Stimulated activated CD4-positive, alpha-beta T cell treated with anti-CD3 and anti-CD28 coated beads, Interleukin-2, amount 100 ng/mL, for 4 hours (primary cell): ENCODE measurements around the gene IGFN1.
A peak's percentile ranks its signal among the peaks of the same experiment; 100 is the strongest.

Experiments
- DNase-seq: peaks from one replicate; pipeline ENCODE4 v3.0.0-alpha.2; 2020; ENCODE audit warnings: low read depth

The IGFN1 gene

GRCh38 chr1:201163707-201164106 is 26.9 kb upstream of the IGFN1 start:
- no peak for DNase-seq

DNA sequence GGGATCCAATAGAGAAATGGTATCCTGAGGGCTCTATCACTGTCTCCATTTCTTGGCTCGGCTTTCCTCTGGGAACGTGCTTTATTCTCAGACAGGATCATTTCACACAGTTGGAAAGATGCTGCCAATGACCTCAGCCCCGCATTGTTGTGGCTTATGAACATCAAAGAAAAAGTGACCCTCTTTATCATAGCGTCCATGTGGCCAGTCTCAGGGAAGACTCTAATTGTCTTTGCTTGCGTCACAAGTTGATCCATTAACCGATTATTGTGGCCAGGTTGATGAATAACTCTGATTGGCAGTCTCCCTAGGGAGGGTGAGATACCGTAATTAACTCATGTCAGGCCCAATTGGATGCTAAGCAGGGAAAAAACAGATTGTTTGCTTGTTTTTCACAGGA is 26.0 kb upstream of the IGFN1 start:
- no peak for DNase-seq

DNA sequence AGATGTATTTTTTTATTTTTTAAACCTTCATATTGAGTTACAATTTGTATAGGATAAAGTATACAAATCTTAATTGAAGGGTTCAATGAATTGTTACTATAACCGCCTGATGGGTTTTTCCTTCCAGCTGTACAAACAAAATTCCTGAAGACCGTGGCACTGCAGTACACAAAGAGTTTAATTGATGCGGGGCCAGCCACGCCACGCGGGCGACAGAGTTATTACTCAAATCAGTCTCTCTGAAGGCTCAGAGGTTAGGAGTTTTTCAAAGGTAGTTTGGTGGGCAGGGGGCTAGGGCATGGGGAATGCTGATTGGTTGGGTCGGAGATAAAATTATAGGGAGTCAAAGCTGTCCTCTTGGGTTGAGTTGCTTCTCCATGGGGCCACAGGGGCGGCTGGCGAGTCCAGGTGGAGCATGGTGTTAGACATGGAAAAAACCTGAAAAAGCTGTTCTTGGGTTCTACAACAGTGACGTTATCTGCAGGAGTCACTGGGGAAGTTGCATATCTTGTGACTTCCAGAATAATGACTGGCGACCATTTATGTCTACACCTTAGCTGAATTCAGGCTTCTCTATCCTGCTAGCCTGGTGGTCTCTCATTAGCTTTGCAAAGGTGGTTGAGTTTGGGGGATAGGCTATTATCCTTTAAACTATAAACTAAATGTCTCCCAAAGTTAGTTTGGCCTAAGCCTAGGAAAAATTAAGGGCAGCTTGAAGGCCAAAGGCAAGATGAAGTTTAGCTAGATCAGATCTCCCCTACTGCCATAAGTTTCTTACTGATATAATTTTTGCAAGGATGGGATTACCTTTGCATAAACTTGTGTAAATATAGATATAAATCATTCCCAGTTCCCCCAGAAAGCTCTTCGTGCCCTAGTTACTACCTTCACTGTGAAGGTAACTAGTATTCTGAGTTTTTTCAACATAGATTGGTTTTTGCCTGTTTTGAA is 23.3 kb upstream of the IGFN1 start:
- DNase-seq: no peak

DNA sequence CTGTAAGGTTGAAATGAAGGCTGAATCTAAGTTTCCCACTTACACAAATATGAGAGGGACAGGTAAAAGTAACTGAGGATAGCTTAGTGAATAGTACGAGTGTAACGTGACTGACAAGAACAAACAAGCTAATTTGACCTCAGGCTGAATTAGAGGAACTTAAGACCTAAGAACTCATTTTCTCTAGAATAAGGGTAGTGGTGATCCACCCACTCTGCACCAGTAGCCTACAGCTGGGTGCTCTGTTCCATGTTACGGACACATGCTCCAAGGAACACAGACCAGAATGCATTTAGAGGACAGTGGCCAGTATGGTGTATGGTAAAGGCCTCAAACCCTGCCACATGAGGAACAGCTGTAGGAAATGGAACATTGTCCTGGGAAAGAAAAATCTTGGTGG is 21.4 kb upstream of the IGFN1 start:
- DNase-seq: no peak

- no peak for DNase-seq
Observed at GRCh38 chr1:201169971-201170532, 20.6 kb upstream of the IGFN1 start.

DNA sequence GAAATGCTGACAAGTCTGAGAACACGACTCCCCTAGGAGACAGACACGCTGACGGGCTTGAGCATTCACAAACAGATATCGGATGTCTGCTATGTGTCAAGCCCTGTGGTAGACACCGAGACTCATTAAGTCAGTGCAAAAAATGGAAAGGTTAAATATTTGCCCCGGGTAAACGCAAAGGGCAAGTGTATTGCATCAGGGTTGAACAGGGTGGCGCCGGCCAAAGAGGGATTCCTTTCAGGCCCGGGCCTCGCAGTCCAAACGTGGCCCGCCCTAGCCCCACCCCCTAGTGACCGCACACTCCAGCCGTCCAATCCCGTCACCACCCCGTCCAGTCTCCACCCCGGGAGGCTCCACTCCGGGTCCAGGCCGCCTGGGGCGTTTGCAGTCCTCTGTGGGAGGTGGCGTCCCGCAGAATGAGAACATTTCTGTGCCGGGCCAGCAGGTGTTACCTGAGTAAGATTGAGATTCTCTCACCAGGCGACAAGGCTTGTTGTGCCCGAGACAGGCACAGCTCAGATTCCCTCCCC is 20.0 kb upstream of the IGFN1 start:
- peak; percentile 33 for DNase-seq

DNA sequence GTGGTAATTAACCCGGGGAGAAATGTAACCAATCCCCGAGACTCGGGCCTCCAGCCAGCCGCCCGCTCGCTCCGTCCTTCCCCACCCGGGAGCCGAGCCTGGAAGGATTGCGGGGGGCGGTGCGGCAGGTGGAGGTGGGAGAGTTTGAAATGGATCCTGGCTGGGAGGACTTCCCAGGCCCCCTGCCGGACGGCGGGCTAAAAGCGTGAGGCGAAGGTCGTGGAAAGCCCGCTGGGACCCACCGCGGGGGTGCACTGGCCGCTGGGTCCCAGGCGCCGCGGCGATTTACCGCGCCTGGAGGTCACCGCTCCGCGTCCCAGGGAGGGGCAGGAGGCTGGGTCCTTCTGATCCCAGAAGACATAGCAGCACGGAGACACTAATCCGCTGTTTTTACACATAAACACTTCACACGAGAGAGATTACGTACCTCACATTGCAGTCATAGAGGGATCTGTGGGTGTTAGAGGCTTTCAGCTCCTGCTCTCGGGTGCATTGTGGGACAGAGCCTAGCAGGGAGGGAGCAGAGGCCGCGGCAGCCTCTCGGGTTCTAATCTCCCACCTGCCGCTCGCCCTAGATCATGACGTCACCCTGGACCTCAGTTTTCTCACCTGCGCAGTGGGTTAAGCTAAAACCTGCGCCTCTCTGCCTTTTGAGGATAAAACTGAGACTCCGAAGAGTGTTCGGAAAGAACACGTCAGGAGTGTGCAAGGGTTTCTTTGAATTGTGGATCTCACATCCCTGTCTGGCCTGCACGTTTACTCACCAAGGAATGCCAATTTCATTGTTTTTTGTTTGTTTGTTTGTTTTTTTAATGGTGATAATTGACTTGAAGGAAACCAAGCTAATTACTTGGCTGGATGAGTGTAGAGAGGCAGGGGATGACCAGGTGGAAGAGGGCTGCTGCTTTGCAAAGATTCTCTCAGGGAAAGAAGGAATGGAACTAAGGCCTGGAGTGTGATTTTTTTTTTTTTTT is 19.3 kb upstream of the IGFN1 start:
- peak; percentile 17 for DNase-seq

- no peak for DNase-seq
Observed at GRCh38 chr1:201172326-201172725, 18.3 kb upstream of the IGFN1 start.

GRCh38 chr1:201172999-201173610 is 17.5 kb upstream of the IGFN1 start:
- no peak for DNase-seq

DNA sequence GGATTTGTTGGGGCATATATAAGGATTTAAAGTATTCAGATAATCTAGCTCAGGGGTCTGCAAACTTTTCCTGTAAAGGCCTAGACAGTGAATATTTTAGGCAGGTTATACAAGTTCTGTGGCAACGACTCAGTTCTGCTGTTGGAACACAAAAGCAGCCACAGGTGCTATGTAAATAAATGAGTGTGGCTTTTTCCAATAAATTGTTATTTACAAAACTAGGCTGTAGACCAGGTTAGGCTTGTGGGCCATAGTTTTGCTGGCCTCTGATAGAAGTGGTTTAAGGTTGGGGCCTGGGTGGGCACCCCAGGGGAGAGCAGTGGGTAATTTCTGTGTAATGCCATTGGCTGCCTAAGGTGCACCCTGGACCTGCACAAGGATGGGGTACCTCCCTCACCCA is 16.9 kb upstream of the IGFN1 start:
- DNase-seq: no peak

DNA sequence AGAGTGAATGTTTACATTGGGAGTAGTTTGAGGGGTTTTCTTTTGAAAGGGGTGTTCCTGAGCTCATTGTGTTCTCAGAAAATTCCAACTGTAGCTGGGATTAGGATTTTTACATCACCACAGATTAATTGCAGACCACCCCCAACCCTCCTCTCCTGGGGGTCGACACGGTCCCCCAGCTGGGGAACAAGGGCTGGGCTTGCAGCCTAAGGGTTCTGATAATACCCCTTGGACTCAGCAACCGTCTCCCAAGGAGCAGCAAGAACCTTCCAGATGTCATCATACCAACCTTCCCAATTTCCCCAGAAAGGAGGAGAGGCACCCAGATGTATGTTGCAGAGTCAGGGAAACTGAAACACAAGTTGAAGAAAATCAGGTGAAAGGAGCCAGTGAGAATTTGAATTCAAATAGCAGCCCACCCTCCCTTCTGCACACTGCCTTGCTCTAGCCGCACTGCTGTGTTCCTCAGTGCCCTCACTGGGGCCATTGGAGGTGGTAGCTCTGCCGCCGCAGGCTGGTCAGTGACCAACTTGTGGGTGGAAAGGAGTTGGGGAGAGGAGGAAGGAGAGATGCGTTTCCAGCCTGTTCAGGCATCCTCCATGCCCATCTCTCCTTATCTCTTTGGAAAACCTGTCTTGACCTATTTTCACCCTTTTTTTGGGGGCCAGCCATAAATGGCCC is 14.7 kb upstream of the IGFN1 start:
- no peak for DNase-seq

DNA sequence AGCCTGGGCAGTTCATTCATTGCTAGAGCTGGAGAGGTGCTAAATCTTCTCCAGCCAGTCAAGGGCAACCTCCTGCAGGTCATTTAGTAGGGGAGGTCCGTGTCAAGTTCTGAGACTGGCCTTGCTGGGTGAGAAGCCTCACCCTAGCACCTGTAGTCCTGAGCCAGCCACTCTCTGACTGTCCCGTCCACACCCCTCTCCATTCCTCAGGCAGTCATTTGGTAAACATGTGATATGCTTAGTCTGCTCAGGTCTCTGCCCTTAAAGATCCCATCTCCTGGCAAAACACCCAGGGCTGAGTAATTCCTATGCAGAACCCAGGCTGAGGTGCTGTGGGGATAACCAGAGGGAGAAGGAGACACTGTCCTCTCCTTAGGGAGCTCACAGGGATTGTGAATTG is 13.7 kb upstream of the IGFN1 start:
- no peak for DNase-seq

DNA sequence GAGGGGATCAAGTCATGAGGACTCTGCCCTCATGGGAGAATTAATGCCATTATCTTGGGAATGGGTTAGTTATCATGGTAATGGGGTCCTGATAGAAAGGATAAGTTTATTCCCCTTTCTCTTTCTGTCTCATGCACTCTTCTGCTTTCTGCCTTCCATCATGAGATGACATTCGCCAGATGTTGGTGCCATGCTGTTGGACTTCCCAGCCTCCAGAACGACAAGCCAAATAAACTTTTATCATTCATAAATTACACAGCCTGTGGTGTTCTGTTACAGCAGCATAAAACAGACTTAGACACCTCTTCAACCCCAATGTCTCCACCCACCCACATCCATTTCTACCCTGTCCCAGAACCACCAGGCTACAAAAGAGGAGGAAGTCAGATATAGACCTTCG is 11.9 kb upstream of the IGFN1 start:
- DNase-seq: no peak

GRCh38 chr1:201180141-201180540 is 10.5 kb upstream of the IGFN1 start:
- no peak for DNase-seq

DNA sequence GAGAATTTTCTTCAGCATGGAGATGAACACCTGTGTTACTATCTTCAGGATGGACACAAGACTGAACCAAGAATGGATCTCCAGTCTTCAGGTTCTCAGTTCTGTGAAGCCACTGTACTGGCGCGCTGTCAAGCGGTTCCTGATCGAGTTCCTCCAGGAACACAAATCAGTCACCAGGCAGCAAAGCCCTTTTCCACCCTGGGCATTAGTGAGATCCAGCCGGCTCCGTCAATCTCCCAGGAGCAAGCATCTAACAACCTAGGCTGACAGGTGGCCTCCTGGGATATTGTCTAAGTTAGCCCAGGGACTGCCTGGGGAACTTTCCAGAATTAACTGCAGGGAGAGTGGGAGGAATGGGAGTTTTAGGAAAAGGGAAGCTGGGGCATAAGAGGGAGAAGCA is 9.7 kb upstream of the IGFN1 start:
- DNase-seq: no peak

DNA sequence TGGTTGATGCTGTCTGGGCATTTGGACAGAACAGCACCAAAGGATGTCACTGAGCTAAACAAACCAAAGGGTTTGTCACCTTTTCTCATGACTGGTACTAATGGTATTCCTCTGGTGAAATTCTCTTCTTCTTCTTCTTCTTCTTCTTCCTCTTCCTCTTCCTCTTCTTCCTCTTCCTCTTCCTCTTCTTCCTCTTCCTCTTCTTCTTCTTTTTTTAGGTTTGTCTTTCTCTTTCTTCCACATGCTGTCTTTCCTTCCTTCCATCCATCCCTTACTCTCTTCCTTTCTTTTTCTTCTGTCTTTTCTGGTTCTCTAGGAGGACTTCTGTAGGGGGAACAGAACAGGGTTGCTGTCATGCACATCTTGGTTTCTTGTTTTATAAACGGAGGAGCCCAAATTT is 9.3 kb upstream of the IGFN1 start:
- DNase-seq: no peak

- no peak for DNase-seq
Observed at GRCh38 chr1:201181726-201182125, 8.9 kb upstream of the IGFN1 start.

DNA sequence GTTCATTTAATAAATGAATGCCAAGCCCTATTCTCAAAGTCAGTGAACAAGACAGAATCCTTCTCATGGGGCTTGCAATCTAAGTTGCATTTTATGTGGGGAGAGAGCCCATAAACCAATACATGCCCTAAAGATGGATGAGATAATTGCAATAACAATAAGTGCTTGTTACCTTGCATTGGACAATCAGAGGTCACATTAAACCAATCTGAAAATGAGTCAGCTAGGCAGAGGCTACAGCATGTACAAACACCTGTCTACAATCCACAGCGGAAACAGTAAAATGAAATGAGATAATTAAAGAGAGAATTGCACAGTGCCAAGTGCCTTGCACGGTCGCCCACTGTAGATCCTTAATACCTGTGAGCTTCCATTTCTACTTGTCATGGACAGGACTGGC is 7.4 kb upstream of the IGFN1 start:
- DNase-seq: no peak

GRCh38 chr1:201183753-201184152 is 6.9 kb upstream of the IGFN1 start:
- DNase-seq: no peak

DNA sequence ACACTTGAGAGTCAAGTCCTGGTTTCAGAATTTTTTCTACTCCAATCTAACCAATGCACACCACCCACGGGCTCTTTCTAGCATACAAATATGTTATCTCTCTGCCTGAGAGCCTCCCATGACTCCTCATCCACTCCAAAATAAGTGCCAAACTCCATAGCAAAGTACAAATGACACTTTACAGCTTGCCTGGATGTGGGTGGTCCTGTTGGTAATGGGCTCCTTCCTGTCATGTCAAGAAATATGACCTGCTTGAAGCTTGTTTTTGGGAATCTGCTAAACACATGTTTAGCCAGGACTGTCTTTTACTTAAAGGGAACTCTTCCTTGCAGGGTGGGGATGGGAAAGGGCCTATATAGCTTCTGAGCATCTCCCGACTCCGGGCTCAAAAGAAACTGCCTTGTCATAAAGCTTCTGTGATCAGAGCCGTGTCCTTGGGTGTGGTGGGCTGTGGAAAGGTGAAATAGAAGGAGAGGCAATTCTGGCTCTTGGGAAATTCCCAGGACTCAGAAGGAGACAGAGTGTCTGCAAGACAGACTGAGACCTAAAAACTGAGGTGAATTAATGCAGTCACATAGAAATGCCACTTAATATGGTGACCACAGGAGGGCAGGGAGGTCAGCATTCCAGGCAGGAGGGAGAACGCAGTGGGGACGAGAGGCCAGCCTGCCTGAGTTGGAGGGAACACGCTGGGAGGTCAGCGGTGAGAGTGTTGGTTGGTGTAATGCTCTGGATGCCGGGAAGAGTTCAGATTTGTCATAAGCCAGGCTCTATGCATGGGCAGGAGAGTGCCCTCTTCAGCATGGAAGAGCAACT is 6.1 kb upstream of the IGFN1 start:
- no peak for DNase-seq

GRCh38 chr1:201185123-201185453 is 5.5 kb upstream of the IGFN1 start:
- no peak for DNase-seq
